A673 (cell line): ENCODE data around the gene RTN4IP1.

Experiments
- CTCF ChIP-seq: fragments of 300-800, 200-600 bp; sonication (generic); conservative IDR thresholded peaks from 2 replicates; pipeline ENCODE4 v1.5.1; 2017; ENCODE audit warnings: low read depth, mild to moderate bottlenecking, antibody characterized with exemption, low read length, moderate library complexity, mixed read lengths
- EZH2 ChIP-seq: fragments of 200-600 bp; sonication (generic); IDR thresholded peaks from 2 replicates; pipeline ENCODE4 v1.6.1; 2017; ENCODE audit warnings: borderline replicate concordance, low read depth, mild to moderate bottlenecking, mixed read lengths, antibody characterized with exemption, low read length; ENCODE audit not compliant: poor library complexity, severe bottlenecking

- TF ChIP-seq CTCF (no peak), EZH2 (no peak)
Observed at GRCh38 chr6:106537662-106538061, 91.6 kb downstream of the RTN4IP1 start.
